Gastrocnemius medialis (tissue), 4 donors: ENCODE measurements around the gene TMBIM1. TPM values are rescaled to one million over a fixed set of nuclear protein-coding genes. Genes with fewer than 3 reads are reported as not detected.

Source experiments
- ATAC-seq, 2 donors: fragments of 150-250 bp; one replicate each; pipeline ENCODE4 v1.9.1; 2016
- DNase-seq, 2 donors: peaks; one replicate each; pipeline ENCODE4 v3.0.0-alpha.2; 2019
- H3K27ac ChIP-seq, 4 donors: fragments of 200-600 bp; sonication (generic); 1 replicate in 1 of 4; 2 replicates in 3 of 4; pipeline ENCODE4 v1.5.1; 2016 to 2018; ENCODE audit warnings: mild to moderate bottlenecking in 2 of 4, moderate library complexity in 1 of 4
- H3K27me3 ChIP-seq, 3 donors: fragments of 200-600 bp; sonication (generic) in 2 of 3; 1 replicate in 1 of 3; 2 replicates in 2 of 3; pipeline versions ENCODE4 v1.5.1 to v1.6.0; 2016 to 2019; ENCODE audit warnings: mild to moderate bottlenecking in 1 of 3, moderate library complexity in 1 of 3
- H3K36me3 ChIP-seq, 2 donors: fragments of 200-600 bp; sonication (generic) in 1 of 2; one replicate each; pipeline ENCODE4 v1.5.1; 2017 to 2018
- H3K4me1 ChIP-seq, 2 donors: fragments of 200-600 bp; sonication (generic) in 1 of 2; one replicate each; pipeline ENCODE4 v1.5.1; 2016 to 2017; ENCODE audit warnings: mild to moderate bottlenecking in 2 of 2
- H3K4me3 ChIP-seq, 4 donors: fragments of 200-600 bp; sonication (generic) in 3 of 4; 1 replicate in 1 of 4; 2 replicates in 3 of 4; pipeline ENCODE4 v1.5.1; 2016 to 2019; ENCODE audit warnings: mild to moderate bottlenecking in 2 of 4
- H3K9me3 ChIP-seq, 3 donors: fragments of 200-600 bp; sonication (generic) in 2 of 3; 1 replicate in 1 of 3; 2 replicates in 2 of 3; pipeline ENCODE4 v1.5.1; 2016 to 2019
- CTCF ChIP-seq, 5 experiments: fragments of 450-650 bp in 3 of 5; fragments of 200-600 bp in 2 of 5; sonication (generic) in 2 of 5; IDR thresholded peaks in 4 of 5; conservative IDR thresholded peaks in 1 of 5; 1 replicate in 4 of 5; 2 replicates in 1 of 5; pipeline ENCODE4 v1.5.1; 2016 to 2019; ENCODE audit warnings: antibody characterized with exemption in 5 of 5, mild to moderate bottlenecking in 3 of 5, moderate library complexity in 3 of 5
- POLR2A ChIP-seq, 2 donors: fragments of 450-650 bp; IDR thresholded peaks; one replicate each; pipeline ENCODE4 v1.6.1; 2017; ENCODE audit warnings: antibody characterized with exemption in 2 of 2, mild to moderate bottlenecking in 2 of 2, moderate library complexity in 2 of 2
- in situ Hi-C, 4 donors: fragments of 200-750 bp; cut with MboI; loops; one replicate each; pipeline versions ENCODE4 v1.15.0 to v1.8.0; 2017; ENCODE audit warnings: low sequenced_read_pairs in 4 of 4
- intact Hi-C: fragments of 100-400 bp; cut with DNase I; formaldehyde crosslinking; loops from one replicate; pipeline ENCODE4 v1.15.1; 2023; ENCODE audit warnings: low total_unique reads
- total RNA-seq, 4 donors: library from RNA; depleted of rRNA; stranded (reverse); fragments of >200 nt; gene quantifications; one replicate each; pipeline versions ENCODE4 v1.1.0 to v1.2.3, GENCODE V29; 2016

The TMBIM1 gene
- total RNA-seq, 4 donors from 2014 or later = 142 to 296 (median 215) TPM

GRCh38 chr2:218233543-218233942, 58.8 kb downstream of the TMBIM1 start:
- ATAC-seq = no peak

GRCh38 chr2:218230882-218231281, 61.4 kb downstream of the TMBIM1 start:
- H3K27ac ChIP-seq = no peak overlapping the region
- no peak overlapping the region for H3K4me3 ChIP-seq
- intact Hi-C loops (no loop called here), in situ Hi-C loops (no loop called here)
- no peak for ATAC-seq
- H3K9me3 ChIP-seq = no peaks in the 10 kb centered on the region
- H3K27me3 ChIP-seq = no peaks in the 10 kb centered on the region
- TF ChIP-seq POLR2A (IDR thresholded peaks at IDR 0.05) (no peak), CTCF (IDR thresholded peaks at IDR 0.05 in 4 of 5, conservative IDR thresholded peaks at IDR 0.05 in 1 of 5) (no peak)
- H3K36me3 ChIP-seq = peaks cover 2 to 73% of the 10 kb centered on the region in 2 donors
- peaks cover 13 to 15% of the 10 kb centered on the region in 2 donors for H3K4me1 ChIP-seq
- no peak for DNase-seq

More at GRCh38 chr2:218233543-218233942, 58.8 kb downstream of the TMBIM1 start:
- Histone ChIP-seq H3K36me3 (peaks cover 2 to 81% of the 10 kb centered on the region in 2 donors), H3K4me3 (no peak overlapping the region), H3K4me1 (peaks cover 13% of the 10 kb centered on the region in 2 donors), H3K27ac (no peak overlapping the region), H3K9me3 (no peaks in the 10 kb centered on the region), H3K27me3 (no peaks in the 10 kb centered on the region)
- no peak for TF ChIP-seq POLR2A (IDR thresholded peaks at IDR 0.05)
- no peak for TF ChIP-seq CTCF (IDR thresholded peaks at IDR 0.05 in 4 of 5, conservative IDR thresholded peaks at IDR 0.05 in 1 of 5)
- DNase-seq = no peak
- intact Hi-C loops (no loop called here), in situ Hi-C loops (no loop called here)

- intact Hi-C loops (no loop called here), in situ Hi-C loops (no loop called here)
- Histone ChIP-seq H3K36me3 (peaks cover 2 to 72% of the 10 kb centered on the region in 2 donors), H3K4me3 (no peak overlapping the region), H3K9me3 (no peaks in the 10 kb centered on the region), H3K27ac (peak overlapping the region in 3 of 4 donors; percentile 39 to 48 (median 46)), H3K27me3 (no peaks in the 10 kb centered on the region), H3K4me1 (peaks cover 15 to 21% of the 10 kb centered on the region in 2 donors)
- TF ChIP-seq CTCF (IDR thresholded peaks at IDR 0.05 in 4 of 5, conservative IDR thresholded peaks at IDR 0.05 in 1 of 5) (no peak), POLR2A (IDR thresholded peaks at IDR 0.05) (no peak)
- DNase-seq (no peak), ATAC-seq (no peak)
These were observed 62.5 kb downstream of the TMBIM1 start for GRCh38 chr2:218229851-218230250.

- Histone ChIP-seq H3K4me1 (peaks cover 19 to 27% of the 10 kb centered on the region in 2 donors), H3K27ac (peak overlapping the region; percentile 39 to 48 (median 46))
These were observed 63.1 kb downstream of the TMBIM1 start for GRCh38 chr2:218229239-218229638.

More at GRCh38 chr2:218229239-218229638, 63.1 kb downstream of the TMBIM1 start:
- intact Hi-C loops (no loop called here), in situ Hi-C loops (no loop called here)
- TF ChIP-seq POLR2A (IDR thresholded peaks at IDR 0.05) (no peak), CTCF (IDR thresholded peaks at IDR 0.05 in 4 of 5, conservative IDR thresholded peaks at IDR 0.05 in 1 of 5) (no peak)
- no peak for DNase-seq
- H3K4me3 ChIP-seq = no peak overlapping the region
- no peaks in the 10 kb centered on the region for H3K27me3 ChIP-seq
- peaks cover 2 to 68% of the 10 kb centered on the region in 2 donors for H3K36me3 ChIP-seq
- H3K9me3 ChIP-seq = no peaks in the 10 kb centered on the region
- peak; percentile 26 to 34 for ATAC-seq
